NCI-H526 (cell line): ENCODE data around the gene NRBF2.

ENCODE experiments used
- DNase-seq, 2 experiments: peaks; one replicate each; lab custom pipeline; 2025; lab: John Stamatoyannopoulos, UW

The NRBF2 gene

DNA sequence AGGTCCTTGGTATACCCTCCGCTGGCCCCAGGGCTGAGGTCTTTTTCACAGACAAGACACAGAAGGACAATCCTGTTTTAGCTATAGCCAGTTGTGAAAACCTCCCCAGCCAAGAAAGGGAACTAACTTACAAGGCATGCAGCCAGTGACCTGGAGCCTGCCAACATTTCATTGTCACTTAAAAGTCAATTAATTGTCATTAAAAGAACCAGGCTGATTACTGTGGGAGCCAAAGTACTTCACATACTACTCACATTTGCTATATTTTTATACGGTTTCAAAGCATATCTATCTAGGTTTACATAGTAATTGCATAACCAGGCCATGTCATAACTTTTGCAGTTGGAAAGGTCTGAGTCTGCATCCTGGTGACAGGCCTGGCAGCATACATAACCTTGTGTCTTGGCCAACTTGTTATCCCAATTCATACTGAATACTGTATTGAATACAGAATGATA lies 31.1 kb downstream of the NRBF2 start:
- DNase-seq: no peak

DNA sequence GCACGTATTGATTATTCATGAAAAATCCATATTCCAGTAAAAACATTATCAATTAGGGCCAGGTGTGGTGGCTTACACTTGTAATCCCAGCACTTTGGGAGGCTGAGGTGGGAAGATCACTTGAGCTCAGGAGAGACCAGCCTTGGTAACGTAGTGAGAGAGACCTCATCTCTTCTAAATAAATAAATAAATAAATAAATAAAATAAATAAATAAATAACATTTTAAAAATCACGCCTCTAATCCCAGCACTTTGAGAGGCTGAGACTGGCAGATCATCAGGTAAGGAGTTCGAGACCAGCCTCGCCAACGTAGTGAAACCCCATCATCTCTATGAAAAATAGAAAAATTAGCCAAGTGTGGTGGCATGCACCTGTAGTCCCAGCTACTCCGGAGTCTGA lies 32.1 kb downstream of the NRBF2 start:
- DNase-seq: no peak

DNA sequence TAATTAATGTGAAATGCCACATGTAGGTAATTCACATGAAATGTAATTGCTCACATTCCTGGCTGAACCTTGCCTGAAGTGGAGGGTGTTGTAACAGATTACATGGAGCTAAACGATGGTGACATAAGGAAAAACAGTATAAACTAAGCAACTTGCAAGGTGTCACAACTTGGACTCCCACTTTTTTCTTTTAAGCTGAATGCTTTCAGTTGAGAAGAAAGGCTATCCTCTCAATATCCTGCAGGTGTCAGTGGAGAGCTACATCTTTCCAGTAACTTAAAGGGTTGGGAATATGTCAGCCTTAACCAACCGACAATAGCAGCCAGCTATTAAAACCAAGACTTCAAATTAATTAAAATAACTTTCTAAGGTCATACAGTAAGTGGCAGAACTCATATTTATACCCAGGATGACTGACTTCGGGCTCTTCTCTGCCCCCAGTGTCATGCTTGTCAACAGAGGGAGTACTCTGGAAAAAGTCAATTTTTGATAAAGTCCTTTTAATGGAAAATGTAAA lies 33.7 kb downstream of the NRBF2 start:
- peak; percentile 13 to 65 for DNase-seq

DNA sequence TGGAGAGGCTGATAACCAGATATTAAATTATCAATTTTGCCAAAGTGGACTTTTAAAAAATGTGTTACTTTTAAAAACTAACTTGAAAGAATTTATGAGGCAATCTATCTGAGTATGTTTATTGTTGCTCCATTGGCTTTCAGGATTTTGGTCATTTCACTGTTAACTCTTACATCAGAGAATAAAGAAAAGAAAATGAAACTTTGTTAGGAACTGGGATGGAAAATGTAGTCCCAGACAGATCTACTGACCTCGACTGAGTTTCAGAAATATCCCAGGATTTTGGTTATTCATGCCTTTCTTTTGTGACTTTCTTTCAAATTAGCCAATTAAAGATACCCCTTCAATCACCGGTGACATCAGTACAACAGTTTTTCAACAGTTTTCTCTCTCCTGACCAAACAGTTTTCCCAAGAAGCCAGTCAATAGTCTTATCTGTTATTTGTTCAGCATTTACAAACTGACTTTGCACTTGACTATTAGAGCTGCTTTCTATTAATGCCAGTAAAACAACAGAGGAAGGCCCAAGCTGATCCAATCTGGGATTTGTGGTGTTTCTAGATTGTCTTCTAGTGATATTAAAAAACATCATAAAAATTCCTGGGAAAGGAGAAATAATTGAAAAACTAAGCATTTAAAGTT lies 35.8 kb downstream of the NRBF2 start:
- DNase-seq: no peak

DNA sequence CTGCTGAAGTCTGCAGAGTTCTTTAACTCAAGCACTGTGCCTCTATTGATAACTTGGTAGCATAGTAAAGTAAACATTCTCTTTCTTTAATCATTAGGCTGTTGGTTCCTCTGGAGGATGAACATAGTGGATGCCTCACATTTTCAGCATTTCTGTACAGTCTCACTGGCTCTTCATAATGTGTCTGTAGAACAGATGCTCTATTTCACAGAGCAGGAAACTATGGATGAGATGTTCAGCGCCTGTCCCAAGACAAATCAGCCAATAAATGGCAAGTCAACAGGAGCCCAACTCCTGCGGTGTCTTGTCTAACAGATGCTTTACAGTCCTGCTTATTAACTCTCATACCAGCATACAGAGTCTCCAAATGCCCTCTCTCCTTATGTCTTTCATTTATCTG lies 36.5 kb downstream of the NRBF2 start:
- DNase-seq: no peak

DNA sequence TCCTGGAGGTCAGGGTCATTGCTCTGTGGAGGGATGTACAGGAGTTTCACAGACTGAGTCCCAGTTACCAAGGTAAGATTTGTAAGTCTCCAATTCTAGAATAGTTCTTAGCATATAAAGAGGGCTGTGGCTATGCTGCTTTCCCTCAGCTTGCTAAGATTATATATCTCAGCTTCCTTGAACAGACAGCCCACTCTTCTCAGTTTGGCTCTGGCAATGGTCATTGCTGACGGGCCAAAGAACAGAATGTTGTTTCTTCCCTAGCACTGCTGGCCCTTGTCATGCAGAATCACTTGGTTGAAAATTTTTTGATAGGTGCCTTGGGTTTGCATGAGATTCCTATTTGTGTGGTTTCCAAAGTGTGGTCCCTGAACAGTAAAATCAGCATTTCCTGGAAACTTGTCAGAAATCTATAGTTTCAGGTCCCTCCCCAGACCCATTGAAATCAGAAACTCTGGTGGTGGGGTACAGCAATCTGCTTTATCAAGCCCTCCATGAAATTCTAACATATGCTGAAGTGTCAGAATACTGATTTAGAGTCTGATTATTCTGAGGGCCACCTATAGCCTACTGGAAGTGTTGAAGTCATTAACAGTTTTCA lies 38.2 kb downstream of the NRBF2 start:
- DNase-seq: no peak

DNA sequence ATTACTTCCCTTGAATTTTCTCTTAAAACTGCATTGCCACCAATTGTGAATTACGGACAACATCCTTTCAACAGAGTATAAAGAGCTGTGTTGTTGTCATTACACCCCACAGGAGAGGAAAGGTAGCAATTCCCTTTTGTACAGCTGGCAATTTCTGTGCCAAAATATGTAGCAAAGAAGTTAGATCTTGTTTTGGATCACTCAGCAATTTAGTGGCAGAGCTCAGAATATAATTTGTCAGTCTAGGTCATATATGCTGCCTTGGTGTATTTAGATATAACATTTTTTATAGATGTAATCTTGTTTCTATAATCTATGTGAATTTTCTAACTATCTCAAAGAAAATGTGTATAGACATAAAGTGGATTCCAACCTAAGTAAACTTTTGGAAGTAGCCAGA lies 38.8 kb downstream of the NRBF2 start:
- no peak for DNase-seq

DNA sequence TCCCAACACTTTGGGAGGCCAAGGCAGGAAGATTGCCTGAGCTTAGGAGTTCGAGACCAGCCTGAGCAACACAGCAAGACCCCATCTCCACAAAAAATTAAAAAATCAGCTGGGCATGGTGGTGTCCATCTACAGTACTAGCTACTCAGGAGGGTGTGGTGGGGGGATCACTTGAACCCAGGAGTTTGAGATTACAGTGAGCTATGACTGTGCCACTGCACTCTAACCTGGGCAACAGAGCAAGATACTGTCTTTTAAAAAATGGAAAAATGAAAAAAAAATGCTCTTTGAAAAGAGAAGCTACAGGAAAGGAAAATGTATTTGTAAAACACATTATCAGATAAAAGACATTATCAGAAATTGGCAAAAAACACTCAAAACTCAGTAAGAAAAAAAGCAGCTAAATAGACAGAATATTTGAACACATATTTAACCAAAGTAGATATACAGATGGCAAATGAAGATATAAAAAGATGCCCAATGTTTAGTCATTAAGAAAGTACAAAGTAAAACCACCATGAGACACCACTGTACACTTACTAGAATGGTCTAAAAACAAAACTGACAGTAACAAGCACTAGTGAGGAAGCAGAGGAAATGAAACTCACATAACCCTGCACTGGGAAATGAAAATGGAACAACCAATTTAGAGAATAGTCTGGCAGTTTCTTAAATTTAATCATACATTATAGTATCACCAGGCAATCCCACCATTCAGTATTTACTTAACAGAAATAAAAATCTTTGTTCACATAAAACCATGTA lies 40.5 kb downstream of the NRBF2 start:
- DNase-seq: no peak

DNA sequence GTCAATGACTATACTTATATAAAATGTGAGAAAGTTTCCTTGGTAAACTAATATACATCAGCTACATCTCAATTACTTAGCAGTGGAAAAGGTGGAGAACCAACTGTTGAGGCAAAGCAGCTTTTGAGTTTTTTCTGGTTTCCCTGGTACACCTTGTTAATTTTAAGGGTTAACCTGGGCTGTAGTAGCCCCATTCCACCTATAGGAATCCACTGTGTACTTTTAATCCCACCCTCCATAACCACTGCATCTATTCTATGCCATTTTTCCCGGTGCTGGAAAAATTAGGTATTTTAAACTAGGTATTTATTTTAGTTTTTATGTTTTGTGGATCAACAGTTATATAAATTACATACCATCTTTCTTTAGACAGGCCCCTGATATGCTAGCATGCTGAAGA lies 42.4 kb downstream of the NRBF2 start:
- no peak for DNase-seq

DNA sequence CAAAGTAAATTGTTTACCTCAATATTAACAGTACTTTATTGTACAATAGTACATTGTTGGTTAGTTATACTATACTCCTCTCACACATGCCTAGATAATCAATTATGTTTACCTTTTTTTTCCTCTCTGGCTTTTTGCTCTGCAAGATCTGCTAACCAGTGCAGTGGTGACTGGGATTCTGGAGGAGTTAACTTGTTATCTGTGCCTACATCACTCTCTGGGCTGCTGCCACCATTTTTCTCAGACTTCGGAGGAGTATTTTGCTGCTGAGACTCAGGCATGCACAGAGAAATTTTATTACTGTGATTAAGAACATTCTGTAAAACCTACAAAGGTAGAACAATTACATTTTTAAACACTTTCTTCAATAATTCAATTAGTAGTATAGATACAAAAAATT lies 59.7 kb downstream of the NRBF2 start:
- DNase-seq: no peak

DNA sequence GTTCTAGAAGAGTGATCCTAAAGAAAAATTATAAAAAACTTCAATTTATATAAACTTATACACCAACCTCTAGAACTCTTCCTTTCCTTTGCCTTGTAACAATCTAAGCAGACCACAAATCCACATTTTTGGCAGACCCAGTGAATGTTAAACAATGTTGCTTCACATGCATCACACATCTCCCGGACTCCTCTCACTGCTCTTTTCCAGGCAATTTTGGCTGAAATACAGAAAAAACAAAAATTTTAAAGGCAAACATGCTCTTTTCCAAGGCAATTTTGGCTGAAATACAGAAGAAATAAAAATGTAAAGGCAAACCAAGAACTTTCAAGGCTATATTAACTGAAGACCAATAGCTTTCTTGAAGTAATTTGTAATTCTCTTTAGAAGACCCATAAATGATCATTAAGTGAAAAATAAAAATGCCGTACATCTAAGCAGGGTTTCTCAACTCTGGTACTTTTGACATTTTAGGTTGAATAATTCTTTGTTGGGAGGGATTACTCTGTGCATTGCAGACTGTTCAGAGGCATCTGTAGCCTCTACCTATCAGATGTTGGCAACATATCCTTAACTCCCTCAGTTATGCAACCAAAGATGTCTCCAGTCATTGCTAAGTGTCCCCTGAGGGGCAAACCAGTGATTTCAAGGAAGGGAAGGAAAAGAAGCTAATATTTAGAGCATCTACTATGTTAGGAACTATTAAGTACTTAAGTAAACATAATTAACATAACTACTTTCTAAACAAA lies 64.4 kb downstream of the NRBF2 start:
- DNase-seq: no peak

DNA sequence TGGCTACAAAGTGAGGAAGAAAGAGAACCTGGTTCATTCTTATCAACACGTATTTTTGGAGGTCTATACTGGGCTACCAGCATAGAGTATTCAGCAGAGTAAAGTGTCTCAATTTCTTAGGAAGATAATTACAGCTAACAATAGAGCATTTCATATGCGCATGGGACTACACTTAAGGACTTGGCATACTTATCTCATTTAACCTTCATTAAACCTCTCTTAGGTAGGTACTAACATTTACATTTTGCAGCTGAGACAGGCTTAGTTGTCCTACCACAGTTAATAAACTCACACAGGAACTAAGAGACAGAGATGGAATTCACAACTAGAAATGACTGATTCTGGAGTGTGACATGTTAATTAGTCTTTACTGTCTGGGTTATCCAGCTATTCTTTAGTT lies 66.6 kb downstream of the NRBF2 start:
- no peak for DNase-seq

DNA sequence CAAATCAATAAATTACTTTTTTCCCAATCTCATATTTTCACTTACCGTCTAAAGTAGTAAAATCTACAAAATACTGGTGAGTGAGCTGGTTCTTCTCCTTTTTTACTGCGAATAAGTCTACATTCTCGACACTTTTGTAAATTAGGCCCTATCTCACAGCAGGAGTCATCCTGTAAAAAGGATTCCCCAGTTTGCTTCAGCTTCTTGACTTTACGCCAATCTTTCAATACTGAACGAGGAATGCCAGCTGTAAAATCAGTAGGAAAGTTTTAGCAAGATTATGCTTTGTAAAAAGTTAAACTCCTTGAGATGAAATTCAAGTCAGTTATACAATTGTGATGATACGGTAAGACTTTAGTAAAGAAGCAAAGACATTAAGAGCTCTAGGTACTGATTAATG lies 67.3 kb downstream of the NRBF2 start:
- DNase-seq: no peak

DNA sequence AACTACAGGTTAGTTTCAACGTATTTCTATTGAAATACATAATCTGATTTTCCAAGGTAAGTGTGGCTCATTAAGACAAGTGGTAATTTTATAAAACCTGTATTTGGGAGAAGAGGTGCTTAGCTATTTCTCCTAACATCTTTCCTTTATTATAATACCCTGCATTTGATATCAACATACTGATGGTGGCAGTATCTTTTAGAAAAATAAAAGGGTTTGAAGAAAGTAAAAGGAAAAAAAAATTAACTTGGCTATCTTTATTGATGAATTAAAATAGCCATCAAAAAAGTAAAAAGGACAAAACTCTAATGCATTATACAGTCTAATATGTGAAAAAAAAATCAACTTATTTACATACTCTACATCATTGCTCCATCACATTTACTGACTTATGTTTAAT lies 68.0 kb downstream of the NRBF2 start:
- no peak for DNase-seq
